ENCODE data around the gene SCUBE1.

Gene SCUBE1

GRCh38 chr22:43308836-43309235, 34.3 kb downstream of the SCUBE1 start:
- Histone ChIP-seq H3K4me3 (ENCODE audit: insufficient read length, low read depth) (no peak overlapping the region), H3K36me3 (ENCODE audit: insufficient read depth, insufficient read length, low read length) (no peaks in the 10 kb centered on the region), H3K9me3 (ENCODE audit: insufficient read depth, low read length) (no peaks in the 10 kb centered on the region), H3K27me3 (ENCODE audit: insufficient read depth, insufficient read length) (no peaks in the 10 kb centered on the region), H3K4me1 (ENCODE audit: insufficient read depth, insufficient read length) (peaks cover 4% of the 10 kb centered on the region), H3K9ac (ENCODE audit: insufficient read length, low read depth) (no peak overlapping the region)
- no peak for DNase-seq (ENCODE audit: low read depth, low spot score)
- no peak for TF ChIP-seq ZNF274 (IDR thresholded peaks at IDR 0.05; ENCODE audit: low read depth, low read length)
- no peak for TF ChIP-seq YY1 (IDR thresholded peaks at IDR 0.05; ENCODE audit: insufficient read depth, insufficient read length)
- no peak for TF ChIP-seq SUZ12 (IDR thresholded peaks at IDR 0.05; ENCODE audit: extremely low read depth, insufficient read depth, insufficient read length)

DNA sequence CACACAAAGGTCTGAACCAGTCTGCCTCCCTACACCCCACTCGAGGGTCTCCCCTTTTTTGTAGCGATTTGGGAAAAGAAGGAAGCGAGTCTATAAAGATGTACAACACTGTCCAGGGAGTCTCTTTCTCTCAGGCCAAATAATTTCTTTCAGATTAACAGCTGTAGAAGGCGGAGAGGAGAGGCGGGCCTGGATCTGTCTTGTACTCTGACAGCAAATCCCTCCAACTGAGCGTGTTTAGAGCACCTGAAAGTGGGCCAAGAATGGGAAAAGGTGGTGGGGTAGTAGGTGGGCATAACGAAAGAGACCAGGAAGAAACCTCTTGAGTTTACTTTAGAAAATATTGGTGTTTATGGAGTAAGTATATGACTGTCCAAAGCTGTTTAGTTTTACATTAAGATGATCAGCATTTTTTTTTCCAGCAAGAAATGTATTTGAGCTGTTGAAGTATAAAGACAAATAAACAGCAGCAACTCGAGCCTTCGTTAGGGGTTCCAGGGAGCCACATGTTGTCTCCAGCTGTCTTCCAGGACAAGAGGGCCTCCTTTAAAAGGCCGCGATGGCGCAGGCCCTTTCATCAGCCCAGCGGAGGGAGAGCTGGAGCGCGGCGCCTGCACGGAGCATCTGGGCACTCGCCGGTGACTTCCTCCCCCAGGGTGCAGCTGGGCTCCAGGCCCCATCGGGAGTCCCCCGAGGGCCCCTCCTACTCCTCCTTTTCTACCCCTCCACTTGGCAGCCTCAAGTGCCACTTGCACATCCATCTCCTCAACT, 34.9 kb downstream of the SCUBE1 start:
- no peak for TF ChIP-seq ZNF274 (IDR thresholded peaks at IDR 0.05; ENCODE audit: low read depth, low read length)
- TF ChIP-seq YY1 (IDR thresholded peaks at IDR 0.05; ENCODE audit: insufficient read depth, insufficient read length), result no peak
- no peak for TF ChIP-seq SUZ12 (IDR thresholded peaks at IDR 0.05; ENCODE audit: extremely low read depth, insufficient read depth, insufficient read length)
- Histone ChIP-seq H3K9me3 (ENCODE audit: insufficient read depth, low read length) (no peaks in the 10 kb centered on the region), H3K9ac (ENCODE audit: insufficient read length, low read depth) (no peak overlapping the region), H3K36me3 (ENCODE audit: insufficient read depth, insufficient read length, low read length) (no peaks in the 10 kb centered on the region), H3K27me3 (ENCODE audit: insufficient read depth, insufficient read length) (no peaks in the 10 kb centered on the region), H3K4me1 (ENCODE audit: insufficient read depth, insufficient read length) (peaks cover 2% of the 10 kb centered on the region), H3K4me3 (ENCODE audit: insufficient read length, low read depth) (no peak overlapping the region)
- no peak for DNase-seq (ENCODE audit: low read depth, low spot score)

DNA sequence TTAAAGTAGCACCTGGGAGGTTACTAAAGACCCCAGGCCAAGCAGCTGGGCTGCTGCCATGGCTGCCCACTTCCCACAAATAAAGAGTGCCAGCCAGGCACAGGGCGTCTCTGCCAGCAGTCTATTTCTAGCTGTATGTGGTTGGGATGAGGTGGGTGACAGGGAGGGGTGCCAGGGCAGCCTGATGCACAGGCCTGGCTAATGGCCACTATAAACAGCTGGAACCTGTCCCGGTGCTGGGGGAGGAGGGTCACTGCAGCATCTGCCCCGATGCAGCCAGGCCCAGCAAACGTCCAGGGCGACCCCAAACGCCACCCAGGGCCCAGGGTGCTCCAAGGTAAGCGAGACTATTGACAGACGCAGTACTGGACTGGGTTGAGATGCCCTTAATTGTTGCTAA, 37.4 kb downstream of the SCUBE1 start:
- DNase-seq (ENCODE audit: low read depth, low spot score), result no peak
- no peaks in the 10 kb centered on the region for H3K36me3 ChIP-seq (ENCODE audit: insufficient read depth, insufficient read length, low read length)
- H3K9ac ChIP-seq (ENCODE audit: insufficient read length, low read depth), result no peak overlapping the region
- no peak for TF ChIP-seq ZNF274 (IDR thresholded peaks at IDR 0.05; ENCODE audit: low read depth, low read length)
- no peak for TF ChIP-seq SUZ12 (IDR thresholded peaks at IDR 0.05; ENCODE audit: extremely low read depth, insufficient read depth, insufficient read length)
- TF ChIP-seq YY1 (IDR thresholded peaks at IDR 0.05; ENCODE audit: insufficient read depth, insufficient read length), result no peak
- H3K4me3 ChIP-seq (ENCODE audit: insufficient read length, low read depth), result no peak overlapping the region
- H3K4me1 ChIP-seq (ENCODE audit: insufficient read depth, insufficient read length), result peaks cover 14% of the 10 kb centered on the region
- H3K27me3 ChIP-seq (ENCODE audit: insufficient read depth, insufficient read length), result no peaks in the 10 kb centered on the region
- H3K9me3 ChIP-seq (ENCODE audit: insufficient read depth, low read length), result no peaks in the 10 kb centered on the region

- H3K27me3 ChIP-seq (ENCODE audit: insufficient read depth, insufficient read length), result no peaks in the 10 kb centered on the region
- TF ChIP-seq SUZ12 (IDR thresholded peaks at IDR 0.05; ENCODE audit: extremely low read depth, insufficient read depth, insufficient read length) (no peak), ZNF274 (IDR thresholded peaks at IDR 0.05; ENCODE audit: low read depth, low read length) (no peak), YY1 (IDR thresholded peaks at IDR 0.05; ENCODE audit: insufficient read depth, insufficient read length) (no peak)
- H3K36me3 ChIP-seq (ENCODE audit: insufficient read depth, insufficient read length, low read length), result no peaks in the 10 kb centered on the region
- H3K4me3 ChIP-seq (ENCODE audit: insufficient read length, low read depth), result no peak overlapping the region
- H3K9ac ChIP-seq (ENCODE audit: insufficient read length, low read depth), result no peak overlapping the region
- peaks cover 14% of the 10 kb centered on the region for H3K4me1 ChIP-seq (ENCODE audit: insufficient read depth, insufficient read length)
- no peak for DNase-seq (ENCODE audit: low read depth, low spot score)
- H3K9me3 ChIP-seq (ENCODE audit: insufficient read depth, low read length), result no peaks in the 10 kb centered on the region
These were observed 38.2 kb downstream of the SCUBE1 start for GRCh38 chr22:43304831-43305590.

GRCh38 chr22:43303751-43304150, 39.4 kb downstream of the SCUBE1 start:
- peaks cover 16% of the 10 kb centered on the region for H3K4me1 ChIP-seq (ENCODE audit: insufficient read depth, insufficient read length)
- no peak overlapping the region for H3K4me3 ChIP-seq (ENCODE audit: insufficient read length, low read depth)
- no peak overlapping the region for H3K9ac ChIP-seq (ENCODE audit: insufficient read length, low read depth)
- no peak for TF ChIP-seq YY1 (IDR thresholded peaks at IDR 0.05; ENCODE audit: insufficient read depth, insufficient read length)
- no peak for TF ChIP-seq ZNF274 (IDR thresholded peaks at IDR 0.05; ENCODE audit: low read depth, low read length)
- TF ChIP-seq SUZ12 (IDR thresholded peaks at IDR 0.05; ENCODE audit: extremely low read depth, insufficient read depth, insufficient read length), result no peak
- no peaks in the 10 kb centered on the region for H3K27me3 ChIP-seq (ENCODE audit: insufficient read depth, insufficient read length)
- H3K9me3 ChIP-seq (ENCODE audit: insufficient read depth, low read length), result no peaks in the 10 kb centered on the region
- DNase-seq (ENCODE audit: low read depth, low spot score), result no peak
- no peaks in the 10 kb centered on the region for H3K36me3 ChIP-seq (ENCODE audit: insufficient read depth, insufficient read length, low read length)

DNA sequence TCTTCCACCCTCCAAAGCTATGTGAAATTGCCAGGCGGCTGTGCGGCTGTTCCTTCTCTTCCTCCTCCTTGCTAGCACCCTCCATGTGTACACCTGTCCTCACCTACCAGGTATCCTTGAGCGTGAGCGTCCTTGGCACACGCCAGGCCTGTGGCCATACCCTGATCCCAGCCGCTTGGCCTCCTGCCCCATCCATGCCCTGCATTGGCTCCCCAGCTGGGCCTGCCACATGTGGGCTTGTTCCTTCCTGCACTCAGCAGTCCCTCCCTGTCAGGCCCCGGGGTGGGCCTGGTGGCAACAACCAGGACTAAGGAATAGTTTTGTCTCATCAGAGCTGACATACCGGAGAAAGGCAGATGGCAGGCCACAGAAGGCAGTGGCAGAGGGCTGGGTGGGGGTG, 40.0 kb downstream of the SCUBE1 start:
- peaks cover 20% of the 10 kb centered on the region for H3K4me1 ChIP-seq (ENCODE audit: insufficient read depth, insufficient read length)
- DNase-seq (ENCODE audit: low read depth, low spot score), result no peak
- no peaks in the 10 kb centered on the region for H3K9me3 ChIP-seq (ENCODE audit: insufficient read depth, low read length)
- TF ChIP-seq ZNF274 (IDR thresholded peaks at IDR 0.05; ENCODE audit: low read depth, low read length) (no peak), YY1 (IDR thresholded peaks at IDR 0.05; ENCODE audit: insufficient read depth, insufficient read length) (no peak), SUZ12 (IDR thresholded peaks at IDR 0.05; ENCODE audit: extremely low read depth, insufficient read depth, insufficient read length) (no peak)
- H3K4me3 ChIP-seq (ENCODE audit: insufficient read length, low read depth), result no peak overlapping the region
- no peaks in the 10 kb centered on the region for H3K36me3 ChIP-seq (ENCODE audit: insufficient read depth, insufficient read length, low read length)
- H3K27me3 ChIP-seq (ENCODE audit: insufficient read depth, insufficient read length), result no peaks in the 10 kb centered on the region
- no peak overlapping the region for H3K9ac ChIP-seq (ENCODE audit: insufficient read length, low read depth)

DNA sequence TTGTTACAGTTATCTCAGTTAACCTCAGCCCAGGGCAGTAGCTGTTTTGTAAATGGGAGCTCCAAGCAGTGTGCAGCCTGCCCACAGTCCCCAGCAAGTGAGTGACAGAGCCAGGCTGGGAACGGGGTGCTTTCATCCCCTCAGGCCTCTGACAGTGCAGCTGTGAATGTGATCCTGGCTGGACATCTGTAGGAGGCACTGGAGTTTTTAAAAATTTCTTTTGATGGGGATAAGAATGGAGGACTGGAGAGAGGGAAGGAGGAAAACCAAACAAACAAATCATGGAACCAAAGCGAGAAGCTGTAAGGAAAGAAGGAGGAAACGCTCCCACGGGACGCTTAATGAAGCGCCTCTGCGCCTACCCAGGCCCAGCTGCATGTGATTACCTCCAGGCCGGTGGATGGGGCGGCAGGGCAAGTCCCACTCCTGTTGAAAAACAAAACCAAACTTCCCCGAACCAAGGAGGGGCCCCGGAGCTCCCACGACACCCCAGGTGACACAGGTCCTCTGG, 40.6 kb downstream of the SCUBE1 start:
- DNase-seq (ENCODE audit: low read depth, low spot score), result no peak
- no peaks in the 10 kb centered on the region for H3K36me3 ChIP-seq (ENCODE audit: insufficient read depth, insufficient read length, low read length)
- no peak overlapping the region for H3K9ac ChIP-seq (ENCODE audit: insufficient read length, low read depth)
- no peak for TF ChIP-seq YY1 (IDR thresholded peaks at IDR 0.05; ENCODE audit: insufficient read depth, insufficient read length)
- no peak for TF ChIP-seq SUZ12 (IDR thresholded peaks at IDR 0.05; ENCODE audit: extremely low read depth, insufficient read depth, insufficient read length)
- no peak for TF ChIP-seq ZNF274 (IDR thresholded peaks at IDR 0.05; ENCODE audit: low read depth, low read length)
- no peaks in the 10 kb centered on the region for H3K27me3 ChIP-seq (ENCODE audit: insufficient read depth, insufficient read length)
- H3K4me3 ChIP-seq (ENCODE audit: insufficient read length, low read depth), result no peak overlapping the region
- no peaks in the 10 kb centered on the region for H3K9me3 ChIP-seq (ENCODE audit: insufficient read depth, low read length)
- H3K4me1 ChIP-seq (ENCODE audit: insufficient read depth, insufficient read length), result peaks cover 20% of the 10 kb centered on the region
